AG04449 (cell line): ENCODE data around the gene KIF1B.

Source experiments
- CTCF ChIA-PET: fragments of 350-600 bp; formaldehyde crosslinking; extraction: SDS; loops from one replicate; lab custom pipeline; 2021; ENCODE audit warnings: antibody characterized with exemption; lab: Yijun Ruan, JAX
- POLR2A ChIA-PET: fragments of 400-600, 350-600 bp; formaldehyde crosslinking; extraction: SDS; loops from one replicate; lab custom pipeline; 2020; ENCODE audit warnings: antibody characterized with exemption, inconsistent platforms; lab: Yijun Ruan, JAX
- DNase-seq: peaks from one replicate; pipeline ENCODE4 v3.0.0-alpha.2; 2010; ENCODE audit warnings: low read depth, low spot score
- H3K4me3 ChIP-seq: 2 replicates; pipeline ENCODE4 v1.5.1; 2011; ENCODE audit warnings: low read depth, mild to moderate bottlenecking, control low read depth, low read length
- CTCF ChIP-seq: IDR thresholded peaks from one replicate; pipeline ENCODE4 v1.5.1; 2011; ENCODE audit warnings: mild to moderate bottlenecking, moderate library complexity, low read length, control low read depth, inconsistent platforms; ENCODE audit not compliant: insufficient read depth; ENCODE audit errors: missing control alignments

Gene KIF1B

GRCh38 chr1:10229903-10230302, 19.5 kb downstream of the KIF1B start:
- CTCF ChIA-PET = no interaction called here
- H3K4me3 ChIP-seq = no peak overlapping the region
- no peak for TF ChIP-seq CTCF
- POLR2A ChIA-PET = no interaction called here
- no peak for DNase-seq

- H3K4me3 ChIP-seq = no peak overlapping the region
- ChIA-PET CTCF (no interaction called here), POLR2A (no interaction called here)
- no peak for TF ChIP-seq CTCF
- no peak for DNase-seq
These were observed 21.8 kb downstream of the KIF1B start for GRCh38 chr1:10232163-10232562.

GRCh38 chr1:10236405-10237156, 26.2 kb downstream of the KIF1B start:
- peak; percentile 56 for DNase-seq
- CTCF ChIA-PET = interaction anchor here (1.3 to 4.7 kb wide), 3 partner anchors 15 to 27 kb away, joined by 4 to 24 read pairs (median 6); partner anchors contain the start of gene KIF1B
- POLR2A ChIA-PET = interaction anchor here (0.6 kb wide), 1 partner anchor 68 kb away, joined by 3 read pairs; no protein-coding TSS in a partner anchor

GRCh38 chr1:10237157-10237539, 26.8 kb downstream of the KIF1B start:
- no peak for TF ChIP-seq CTCF
- POLR2A ChIA-PET = no interaction called here
- no peak overlapping the region for H3K4me3 ChIP-seq
- DNase-seq = no peak
- CTCF ChIA-PET = interaction anchor here (1.3 to 4.7 kb wide), 3 partner anchors 14 to 27 kb away, joined by 4 to 24 read pairs (median 6); partner anchors contain the start of gene KIF1B

More at GRCh38 chr1:10236405-10237156, 26.2 kb downstream of the KIF1B start:
- TF ChIP-seq CTCF = no peak
- H3K4me3 ChIP-seq = no peak overlapping the region

GRCh38 chr1:10242135-10242534, 31.8 kb downstream of the KIF1B start:
- ChIA-PET CTCF (no interaction called here), POLR2A (no interaction called here)
- no peak overlapping the region for H3K4me3 ChIP-seq
- no peak for TF ChIP-seq CTCF
- no peak for DNase-seq

- ChIA-PET CTCF (interaction anchor here (1.0 kb wide), 1 partner anchor 33 kb away, joined by 3 read pairs; no protein-coding TSS in a partner anchor), POLR2A (no interaction called here)
- DNase-seq = no peak
- no peak for TF ChIP-seq CTCF
- H3K4me3 ChIP-seq = no peak overlapping the region
These were observed 32.4 kb downstream of the KIF1B start for GRCh38 chr1:10242811-10243210.
